Heart left ventricle (tissue), 13 donors: ENCODE measurements around the gene FOXP1.

Experiments
- CTCF ChIP-seq, 12 donors: fragments of 200-600 bp; sonication (generic) in 4 of 12; IDR thresholded peaks; one replicate each; pipeline versions ENCODE4 v1.5.0 to v1.8.0; 2018 to 2022; ENCODE audit warnings: antibody characterized with exemption in 12 of 12, mild to moderate bottlenecking in 5 of 12
- POLR2A ChIP-seq, 2 donors: fragments of 450-650 bp; IDR thresholded peaks; one replicate each; pipeline ENCODE4 v1.6.1; 2017; ENCODE audit warnings: antibody characterized with exemption in 2 of 2, mild to moderate bottlenecking in 2 of 2, moderate library complexity in 2 of 2
- donor health status: ischemic (EF 13 %, LVEDD 7.1; RV severe dilation, severe dysfunction).
- donor health status: DM: no; HTN: yes; CAD: no.
- donor health status: DM: no; HTN: no; CAD: no.
- donor health status: ischemic (EF 25% LVEDD 6.9; RV normal size, moderate dysfunction).
- donor health status: ischemic (EF 25% LVEDD 5.7; RV mildly dilated, moderate dysfunction).
- donor health status: ischemic (EF 35%, LVEDD 5.7; RV mildly dilated, moderate dysfunction).
- donor health status: nonischemic (EF 11% LVEDD 7.7; RV severe dilation, severe dysfunction).
- donor health status: DM: yes; HTN: yes; CAD: no.
- donor health status: PGD.
- donor health status: ischemic (EF 29% LVEDD 5.4; RV normal size, mild dysfunction).
- donor health status: nonischemic (EF 23%, LVEDD 6.1; RV moderate dilation, normal function).

- TF ChIP-seq CTCF (IDR thresholded peaks at IDR 0.05) (no peak), POLR2A (IDR thresholded peaks at IDR 0.05) (no peak)
Measured at GRCh38 chr3:71587958-71588357, 4.4 kb upstream of the FOXP1 start.
